CD4-positive, alpha-beta memory T cell (primary cell): ENCODE results near the gene UBL3. TPM values are rescaled to one million over a fixed set of nuclear protein-coding genes. Genes with fewer than 3 reads are reported as not detected.

Experiments
- CTCF ChIA-PET: fragments of 350-600 bp; sonication (Branson Sonifier 250); formaldehyde crosslinking; loops from one replicate; lab custom pipeline; 2021; ENCODE audit warnings: inconsistent platforms; ENCODE audit not compliant: partially characterized antibody; lab: Charles Lee
- POLR2A ChIA-PET: fragments of 350-600 bp; sonication (Branson Sonifier 250); formaldehyde crosslinking; loops from one replicate; lab custom pipeline; 2021; ENCODE audit not compliant: partially characterized antibody; lab: Charles Lee
- DNase-seq, 5 donors: peaks; one replicate each; pipeline versions ENCODE4 v3.0.0 to v3.0.0-alpha.2; 2020 to 2022; ENCODE audit warnings: mixed read lengths in 1 of 5
- H3K27ac ChIP-seq: one replicate; pipeline ENCODE4 v1.7.0; 2013; ENCODE audit warnings: low read depth, low read length
- H3K27me3 ChIP-seq: 2 replicates; pipeline ENCODE4 v1.7.0; 2013; ENCODE audit warnings: mild to moderate bottlenecking, low read length, moderate library complexity; ENCODE audit not compliant: insufficient read depth
- H3K36me3 ChIP-seq: 2 replicates; pipeline ENCODE4 v1.7.0; 2013; ENCODE audit warnings: mild to moderate bottlenecking, low read length, moderate library complexity; ENCODE audit not compliant: insufficient read depth
- H3K4me1 ChIP-seq: 2 replicates; pipeline ENCODE4 v1.7.0; 2013; ENCODE audit warnings: mild to moderate bottlenecking, low read length, moderate library complexity; ENCODE audit not compliant: insufficient read depth
- H3K4me3 ChIP-seq, 2 donors: one replicate each; pipeline ENCODE4 v1.7.0; 2013; ENCODE audit warnings: low read length in 2 of 2, mild to moderate bottlenecking in 1 of 2
- H3K9me3 ChIP-seq, 2 donors: one replicate each; pipeline ENCODE4 v1.7.0; 2013; ENCODE audit warnings: low read length in 2 of 2, control low read depth in 1 of 2; ENCODE audit not compliant: control insufficient read depth in 1 of 2
- H3K27ac Mint-ChIP-seq, 7 donors: one replicate each; pipeline ENCODE4 v1.8.0; 2020 to 2021; ENCODE audit warnings: mixed read lengths in 7 of 7, mild to moderate bottlenecking in 6 of 7, inconsistent platforms in 3 of 7, moderate library complexity in 3 of 7
- H3K27me3 Mint-ChIP-seq, 2 donors: one replicate each; pipeline ENCODE4 v1.8.0; 2020 to 2021; ENCODE audit warnings: mixed read lengths in 2 of 2
- H3K36me3 Mint-ChIP-seq, 2 donors: one replicate each; pipeline ENCODE4 v1.8.0; 2020 to 2021; ENCODE audit warnings: mixed read lengths in 2 of 2, inconsistent platforms in 1 of 2, mild to moderate bottlenecking in 1 of 2
- H3K4me1 Mint-ChIP-seq, 4 donors: one replicate each; pipeline ENCODE4 v1.8.0; 2020 to 2021; ENCODE audit warnings: mixed read lengths in 4 of 4, mild to moderate bottlenecking in 1 of 4
- H3K4me3 Mint-ChIP-seq, 8 donors: one replicate each; pipeline ENCODE4 v1.8.0; 2020 to 2021; ENCODE audit warnings: mixed read lengths in 8 of 8, mild to moderate bottlenecking in 7 of 8, moderate library complexity in 6 of 8, inconsistent platforms in 3 of 8
- H3K9me3 Mint-ChIP-seq, 8 donors: one replicate each; pipeline ENCODE4 v1.8.0; 2020 to 2021; ENCODE audit warnings: mixed read lengths in 8 of 8, mild to moderate bottlenecking in 5 of 8, inconsistent platforms in 3 of 8, moderate library complexity in 1 of 8
- intact Hi-C: fragments of 100-400 bp; cut with micrococcal nuclease; formaldehyde crosslinking; loops from one replicate; pipeline ENCODE4 v1.15.1; 2023
- polyA plus RNA-seq, 2 donors: library from polyadenylated mRNA; unstranded; fragments of 300-500 nt; fragmentation: Illumina TruSeq; gene quantifications; one replicate each; pipeline ENCODE4 v1.2.3, GENCODE V29; 2021
- total RNA-seq, 2 experiments: library from RNA; stranded (reverse); gene quantifications; one replicate each; pipeline ENCODE4 v1.2.3, GENCODE V29; 2021

UBL3 gene
- total and polyA plus RNA-seq, 4 experiments from 2014 or later = 45.7 to 47.4 (median 46.6) TPM

DNA sequence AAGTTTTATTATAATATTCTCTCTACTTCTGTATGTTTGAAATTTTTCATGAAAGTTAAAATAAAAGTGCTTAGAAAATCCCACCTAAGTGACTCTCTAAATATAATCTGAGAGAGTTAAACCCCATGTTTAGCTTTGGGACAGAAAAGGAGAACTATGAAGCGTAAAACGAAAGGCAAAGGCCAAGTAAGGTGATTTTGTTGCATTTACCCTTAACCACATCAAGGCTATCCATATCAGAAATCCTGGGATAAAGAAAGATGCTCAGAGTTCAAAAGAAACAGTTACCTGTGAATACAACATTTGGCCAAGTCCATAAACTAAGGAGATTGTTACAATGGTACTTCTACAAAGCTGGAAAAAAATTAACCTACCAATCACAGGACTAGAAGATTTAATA, 31.3 kb downstream of the UBL3 start:
- Mint-ChIP-seq H3K36me3 (peaks cover 6 to 14% of the 10 kb centered on the region in 2 donors), H3K4me3 (peak overlapping the region in 3 of 8 donors; percentile 3 to 54 (median 45)), H3K27ac (peak overlapping the region in 1 of 7 donors; percentile 34), H3K9me3 (peaks cover 0 to 11% (median 2%) of the 10 kb centered on the region in 8 donors), H3K4me1 (peaks cover 41 to 61% (median 51%) of the 10 kb centered on the region in 4 donors), H3K27me3 (no peaks in the 10 kb centered on the region)
- no peaks in the 10 kb centered on the region for H3K27me3 ChIP-seq
- H3K36me3 ChIP-seq = no peaks in the 10 kb centered on the region
- DNase-seq = no peak
- intact Hi-C loops = no loop called here
- ChIA-PET CTCF (interaction anchor here (1.1 to 1.6 kb wide), 2 partner anchors 48 to 293 kb away, joined by 3 to 4 read pairs; no protein-coding TSS in a partner anchor), POLR2A (interaction anchor here (1.3 kb wide), 2 partner anchors 8 to 11 kb away, joined by 3 to 5 read pairs; no protein-coding TSS in a partner anchor)
- H3K27ac ChIP-seq = no peak overlapping the region
- no peaks in the 10 kb centered on the region for H3K9me3 ChIP-seq
- H3K4me1 ChIP-seq = peaks cover 34% of the 10 kb centered on the region
- no peak overlapping the region for H3K4me3 ChIP-seq

DNA sequence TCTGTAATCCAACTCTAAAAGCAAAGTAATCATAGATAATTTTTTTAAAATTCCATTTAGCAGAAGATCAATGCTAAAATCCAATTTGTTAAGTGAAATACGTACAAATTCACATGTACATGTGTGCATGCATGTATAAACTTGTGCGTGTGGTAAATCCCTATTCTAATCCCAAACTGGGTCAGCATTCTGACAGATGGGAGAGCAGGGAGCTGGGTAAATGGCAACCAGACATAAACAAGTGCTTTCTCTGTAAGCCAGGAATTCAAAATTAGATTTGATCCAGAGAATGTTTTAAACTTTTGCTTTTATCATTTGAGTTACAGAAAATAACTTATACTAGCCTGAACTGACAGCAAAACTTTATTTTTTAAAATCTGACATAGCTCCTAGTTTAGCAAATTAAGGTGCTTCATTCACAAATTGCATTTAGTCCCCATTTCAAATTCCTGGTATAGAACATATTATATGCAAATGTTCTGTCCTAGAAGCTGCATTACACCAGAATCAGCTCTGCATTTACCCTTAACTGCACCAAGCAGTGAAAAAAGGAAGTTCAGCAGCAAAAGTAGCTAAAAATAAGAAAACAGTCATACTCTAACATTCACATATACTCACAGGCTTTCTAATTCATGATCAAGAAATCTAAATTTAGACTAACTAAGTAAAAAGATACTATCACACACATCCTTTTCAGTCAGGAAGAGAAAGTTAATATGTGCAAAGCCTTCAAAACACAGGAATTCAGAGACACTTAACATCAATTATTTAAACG, 32.6 kb downstream of the UBL3 start:
- Histone ChIP-seq H3K27ac (no peak overlapping the region), H3K36me3 (no peaks in the 10 kb centered on the region), H3K4me1 (peaks cover 41% of the 10 kb centered on the region), H3K4me3 (no peak overlapping the region), H3K9me3 (no peaks in the 10 kb centered on the region), H3K27me3 (no peaks in the 10 kb centered on the region)
- no peaks in the 10 kb centered on the region for H3K27me3 Mint-ChIP-seq
- H3K27ac Mint-ChIP-seq = peak overlapping the region in 3 of 7 donors; percentile 10 to 51 (median 18)
- peaks cover 0 to 10% (median 2%) of the 10 kb centered on the region in 8 donors for H3K9me3 Mint-ChIP-seq
- H3K4me1 Mint-ChIP-seq = peaks cover 39 to 59% (median 49%) of the 10 kb centered on the region in 4 donors
- intact Hi-C loops = no loop called here
- ChIA-PET CTCF (interaction anchor here (0.7 kb wide), 1 partner anchor 28 kb away, joined by 3 read pairs; no protein-coding TSS in a partner anchor), POLR2A (no interaction called here)
- H3K36me3 Mint-ChIP-seq = peaks cover 3 to 13% of the 10 kb centered on the region in 2 donors
- DNase-seq = no peak
- peak overlapping the region in 5 of 8 donors; percentile 6 to 78 (median 29) for H3K4me3 Mint-ChIP-seq

DNA sequence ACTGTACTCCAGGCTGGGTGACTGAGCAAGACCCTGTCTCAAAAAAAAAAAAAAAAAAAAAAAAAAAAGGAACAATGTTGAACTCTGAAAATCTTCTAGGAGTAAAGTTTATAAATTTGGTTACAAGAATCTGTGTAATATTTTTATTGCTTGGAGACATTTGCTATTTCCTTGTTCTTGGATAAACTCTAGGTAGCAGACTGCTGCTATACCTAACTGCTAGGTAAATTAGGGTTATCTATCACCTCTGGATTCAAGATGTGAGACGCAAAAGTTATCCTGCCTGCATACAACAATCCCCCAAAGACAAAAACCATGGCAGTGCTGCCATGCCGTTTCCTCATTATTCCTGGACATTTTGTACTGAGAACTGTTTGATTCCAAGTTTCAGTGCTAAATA, 33.7 kb downstream of the UBL3 start:
- Histone ChIP-seq H3K4me3 (no peak overlapping the region), H3K36me3 (no peaks in the 10 kb centered on the region), H3K4me1 (peaks cover 42% of the 10 kb centered on the region), H3K27me3 (no peaks in the 10 kb centered on the region), H3K27ac (no peak overlapping the region), H3K9me3 (no peaks in the 10 kb centered on the region)
- ChIA-PET CTCF (no interaction called here), POLR2A (no interaction called here)
- DNase-seq = no peak
- Mint-ChIP-seq H3K4me1 (peaks cover 44 to 63% (median 53%) of the 10 kb centered on the region in 4 donors), H3K4me3 (peak overlapping the region in 1 of 8 donors; percentile 19), H3K36me3 (peaks cover 1 to 7% of the 10 kb centered on the region in 2 donors), H3K27ac (no peak overlapping the region), H3K27me3 (no peaks in the 10 kb centered on the region), H3K9me3 (peaks cover 0 to 3% (median 0%) of the 10 kb centered on the region in 8 donors)
- intact Hi-C loops = no loop called here

DNA sequence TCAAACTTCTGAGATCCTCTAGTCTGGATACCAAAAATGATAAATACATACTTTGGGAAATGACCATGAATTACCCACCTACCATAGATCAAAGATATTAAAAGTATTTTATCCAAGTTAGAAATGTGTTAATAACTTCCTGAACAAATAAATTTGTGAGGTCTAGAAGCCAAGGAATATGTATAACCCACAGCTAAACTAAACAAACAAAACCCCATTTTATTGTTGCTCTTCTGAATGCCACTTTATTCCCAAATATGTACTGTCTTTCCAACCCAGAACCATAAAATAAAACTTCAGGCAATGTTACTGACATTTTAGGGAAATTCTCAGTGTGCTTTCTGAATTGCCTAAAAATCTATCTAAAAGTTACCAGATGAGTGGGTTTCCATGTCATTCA, 35.1 kb downstream of the UBL3 start:
- H3K4me1 ChIP-seq = peaks cover 54% of the 10 kb centered on the region
- no peaks in the 10 kb centered on the region for H3K27me3 ChIP-seq
- peak overlapping the region in 1 of 8 donors; percentile 2 for H3K4me3 Mint-ChIP-seq
- no peak overlapping the region for H3K27ac Mint-ChIP-seq
- no peaks in the 10 kb centered on the region for H3K27me3 Mint-ChIP-seq
- no peak overlapping the region for H3K4me3 ChIP-seq
- peaks cover 50 to 69% (median 59%) of the 10 kb centered on the region in 4 donors for H3K4me1 Mint-ChIP-seq
- DNase-seq = no peak
- no peaks in the 10 kb centered on the region for H3K9me3 Mint-ChIP-seq
- ChIA-PET POLR2A (no interaction called here), CTCF (interaction anchor here (1.4 kb wide), 1 partner anchor 299 kb away, joined by 5 read pairs; no protein-coding TSS in a partner anchor)
- H3K27ac ChIP-seq = no peak overlapping the region
- H3K9me3 ChIP-seq = no peaks in the 10 kb centered on the region
- no peaks in the 10 kb centered on the region for H3K36me3 ChIP-seq
- H3K36me3 Mint-ChIP-seq = peaks cover 1 to 4% of the 10 kb centered on the region in 2 donors
- intact Hi-C loops = no loop called here

DNA sequence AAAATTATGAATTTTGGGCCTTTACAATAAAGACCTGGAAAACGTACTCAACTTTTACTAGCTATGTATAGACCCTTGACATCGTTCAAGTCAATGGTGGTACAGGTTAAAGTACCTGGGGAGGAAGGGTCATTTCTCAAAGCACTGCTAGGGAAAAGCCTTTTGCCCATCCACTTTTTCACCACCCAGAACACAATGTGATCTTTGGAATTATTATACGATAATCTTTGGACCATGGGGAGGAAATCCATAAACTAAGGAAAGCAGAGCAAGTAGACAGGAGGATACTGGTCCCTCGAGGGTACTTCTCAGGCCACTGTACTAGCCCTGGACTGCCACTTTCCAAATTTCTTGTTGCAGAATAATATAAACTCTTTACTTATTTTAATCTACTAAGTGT, 39.5 kb downstream of the UBL3 start:
- H3K4me3 ChIP-seq = no peak overlapping the region
- POLR2A ChIA-PET = interaction anchor here (1.5 kb wide), 1 partner anchor 9 kb away, joined by 3 read pairs; no protein-coding TSS in a partner anchor
- no peak for DNase-seq
- no peaks in the 10 kb centered on the region for H3K27me3 ChIP-seq
- no peak overlapping the region for H3K27ac ChIP-seq
- intact Hi-C loops = no loop called here
- peaks cover 0 to 4% of the 10 kb centered on the region in 2 donors for H3K36me3 Mint-ChIP-seq
- CTCF ChIA-PET = interaction anchor here (1.5 kb wide), 1 partner anchor 113 kb away, joined by 3 read pairs; no protein-coding TSS in a partner anchor
- H3K27ac Mint-ChIP-seq = peak overlapping the region in 1 of 7 donors; percentile 47
- no peaks in the 10 kb centered on the region for H3K27me3 Mint-ChIP-seq
- H3K36me3 ChIP-seq = no peaks in the 10 kb centered on the region
- no peaks in the 10 kb centered on the region for H3K9me3 Mint-ChIP-seq
- peaks cover 47 to 62% (median 57%) of the 10 kb centered on the region in 4 donors for H3K4me1 Mint-ChIP-seq
- H3K4me3 Mint-ChIP-seq = no peak overlapping the region
- peaks cover 51% of the 10 kb centered on the region for H3K4me1 ChIP-seq
- H3K9me3 ChIP-seq = no peaks in the 10 kb centered on the region

DNA sequence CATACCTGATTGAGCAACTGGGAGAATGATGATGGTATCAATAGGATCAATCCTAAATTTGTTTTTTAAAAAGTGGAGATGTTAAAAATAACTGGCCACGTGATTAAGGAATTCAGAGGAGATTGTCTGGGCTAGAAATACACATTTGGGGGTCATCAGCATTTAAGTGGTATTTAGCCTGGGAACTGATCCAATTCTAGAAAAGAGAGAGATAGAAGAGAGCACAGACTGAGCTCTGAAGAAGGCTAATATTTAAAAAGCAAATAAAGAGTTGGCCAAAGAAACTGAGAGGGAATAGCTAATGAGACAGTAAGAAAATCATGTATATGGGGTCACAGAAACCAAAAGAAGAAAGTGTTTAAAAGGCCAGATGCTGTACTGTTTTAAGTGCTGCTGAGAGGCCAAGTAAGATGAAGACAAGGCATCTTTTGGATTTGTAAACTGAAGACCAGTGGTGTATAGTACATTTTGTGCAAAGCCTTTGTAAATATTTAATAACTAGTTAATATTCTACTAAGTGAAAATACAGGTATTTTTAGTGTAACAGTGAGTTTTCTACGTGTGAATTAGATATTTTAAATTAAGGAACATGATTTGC, 40.2 kb downstream of the UBL3 start:
- H3K27ac ChIP-seq = no peak overlapping the region
- Mint-ChIP-seq H3K9me3 (no peaks in the 10 kb centered on the region), H3K36me3 (peaks cover 0 to 4% of the 10 kb centered on the region in 2 donors), H3K4me1 (peaks cover 43 to 56% (median 51%) of the 10 kb centered on the region in 4 donors), H3K27me3 (no peaks in the 10 kb centered on the region), H3K27ac (peak overlapping the region in 1 of 7 donors; percentile 77), H3K4me3 (peak overlapping the region in 1 of 8 donors; percentile 54)
- H3K9me3 ChIP-seq = no peaks in the 10 kb centered on the region
- H3K4me3 ChIP-seq = no peak overlapping the region
- ChIA-PET POLR2A (no interaction called here), CTCF (interaction anchor here (1.5 kb wide), 1 partner anchor 113 kb away, joined by 3 read pairs; no protein-coding TSS in a partner anchor)
- peaks cover 47% of the 10 kb centered on the region for H3K4me1 ChIP-seq
- DNase-seq = no peak
- no peaks in the 10 kb centered on the region for H3K36me3 ChIP-seq
- intact Hi-C loops = no loop called here
- no peaks in the 10 kb centered on the region for H3K27me3 ChIP-seq
